OCI-LY3 (cell line): ENCODE results near the gene AKAP1.

ENCODE experiments used
- EZH2phosphoT487 ChIP-seq: fragments of 200-600 bp; shearing (Covaris generic); IDR thresholded peaks from 2 replicates; pipeline ENCODE4 v1.6.1; 2018; ENCODE audit warnings: antibody characterized with exemption, mixed run types, low read depth
- TF ChIP-seq, protein P1 (sequence below): fragments of 200-600, 300-600 bp; sonication (generic); IDR thresholded peaks from 2 replicates; pipeline ENCODE4 v1.5.1; 2014; ENCODE audit warnings: antibody characterized with exemption, low read length, low read depth

DNA sequence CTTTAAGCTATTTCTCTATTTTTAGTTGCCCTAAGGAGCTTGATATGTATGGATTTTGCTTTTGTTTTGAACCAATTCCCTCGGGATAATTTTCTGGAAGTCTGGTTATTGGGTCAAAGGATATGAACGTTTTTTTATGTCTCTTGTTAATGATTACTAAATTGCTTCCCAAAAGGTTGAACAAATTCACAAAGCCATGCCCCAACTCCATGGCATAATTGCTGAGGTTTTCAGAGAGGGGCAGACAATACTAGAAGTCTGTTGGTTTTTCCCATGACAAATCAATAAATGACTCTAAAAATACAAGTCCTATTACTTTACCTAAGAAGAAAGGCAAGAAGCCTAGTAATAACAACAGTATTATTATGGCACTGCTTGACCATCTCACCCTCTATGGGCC is 11.4 kb upstream of the AKAP1 start:
- TF ChIP-seq, protein P1, sequence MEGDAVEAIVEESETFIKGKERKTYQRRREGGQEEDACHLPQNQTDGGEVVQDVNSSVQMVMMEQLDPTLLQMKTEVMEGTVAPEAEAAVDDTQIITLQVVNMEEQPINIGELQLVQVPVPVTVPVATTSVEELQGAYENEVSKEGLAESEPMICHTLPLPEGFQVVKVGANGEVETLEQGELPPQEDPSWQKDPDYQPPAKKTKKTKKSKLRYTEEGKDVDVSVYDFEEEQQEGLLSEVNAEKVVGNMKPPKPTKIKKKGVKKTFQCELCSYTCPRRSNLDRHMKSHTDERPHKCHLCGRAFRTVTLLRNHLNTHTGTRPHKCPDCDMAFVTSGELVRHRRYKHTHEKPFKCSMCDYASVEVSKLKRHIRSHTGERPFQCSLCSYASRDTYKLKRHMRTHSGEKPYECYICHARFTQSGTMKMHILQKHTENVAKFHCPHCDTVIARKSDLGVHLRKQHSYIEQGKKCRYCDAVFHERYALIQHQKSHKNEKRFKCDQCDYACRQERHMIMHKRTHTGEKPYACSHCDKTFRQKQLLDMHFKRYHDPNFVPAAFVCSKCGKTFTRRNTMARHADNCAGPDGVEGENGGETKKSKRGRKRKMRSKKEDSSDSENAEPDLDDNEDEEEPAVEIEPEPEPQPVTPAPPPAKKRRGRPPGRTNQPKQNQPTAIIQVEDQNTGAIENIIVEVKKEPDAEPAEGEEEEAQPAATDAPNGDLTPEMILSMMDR, result no peak
- no peak for TF ChIP-seq EZH2phosphoT487
